ENCODE data around the gene IGFBPL1. TPM values are rescaled to one million over a fixed set of nuclear protein-coding genes. Genes with fewer than 3 reads are reported as not detected.

Gene IGFBPL1
- total and polyA plus RNA-seq, 2 of the 8 experiments (the other 6 are each of a cell fraction or from before 2014, with no cell fraction given): 31.3 to 33.8 TPM

DNA sequence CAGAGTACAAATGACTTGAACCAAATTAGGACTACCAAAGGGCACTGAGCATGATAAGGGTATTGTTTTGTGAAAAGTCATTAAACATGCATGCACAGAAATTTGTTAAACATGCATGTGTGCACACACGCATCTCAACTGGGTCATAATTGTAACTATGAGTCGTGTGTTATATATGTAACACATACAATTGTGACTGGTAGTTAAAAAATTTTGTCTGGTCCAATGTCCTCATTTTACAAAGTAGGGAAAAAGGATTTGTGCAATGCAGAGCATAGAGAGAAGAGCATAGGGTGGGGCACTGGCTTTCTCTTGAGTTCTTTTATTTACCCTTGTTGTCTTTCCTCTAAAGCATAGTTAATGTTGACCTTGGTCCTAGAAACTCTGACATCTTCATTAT lies 19.3 kb upstream of the IGFBPL1 start:
- Histone ChIP-seq H3K36me3 (ENCODE audit: control insufficient read depth in 2 of 4, insufficient read depth in 4 of 4, low read length in 3 of 4) (no peaks in the 10 kb centered on the region), H2AFZ (ENCODE audit: low read length) (no peak overlapping the region), H4K8ac (ENCODE audit: extremely low read depth, insufficient read depth, low read length) (no peak overlapping the region), H4K20me1 (replicated peaks in 1 of 2; ENCODE audit: control insufficient read depth in 1 of 2, insufficient read depth in 2 of 2, low read length in 2 of 2) (no peaks in the 10 kb centered on the region), H3K23ac (ENCODE audit: insufficient read length) (no peak overlapping the region), H3K9me3 (ENCODE audit: insufficient read depth in 2 of 2, low read depth in 1 of 2, low read length in 1 of 2) (no peaks in the 10 kb centered on the region), H3K9ac (replicated peaks in 1 of 4; ENCODE audit: extremely low read depth in 1 of 4, low read depth in 3 of 4, low read length in 3 of 4) (no peak overlapping the region), H2BK5ac (ENCODE audit: low read depth, low read length) (no peak overlapping the region), H2BK15ac (ENCODE audit: low read length) (no peak overlapping the region), H3K14ac (ENCODE audit: insufficient read length) (no peak overlapping the region), H4K91ac (replicated peaks; ENCODE audit: insufficient read length, low read length) (no peak overlapping the region), H3K23me2 (ENCODE audit: low read depth, low read length) (no peaks in the 10 kb centered on the region), H3K79me2 (ENCODE audit: control insufficient read depth in 1 of 2, insufficient read depth in 2 of 2, low read length in 2 of 2) (no peaks in the 10 kb centered on the region), H3K79me1 (ENCODE audit: low read depth, low read length) (no peaks in the 10 kb centered on the region), H3K27me3 (replicated peaks in 1 of 4; ENCODE audit: control insufficient read depth in 3 of 4, extremely low read depth in 1 of 4, insufficient read depth in 3 of 4, low read length in 3 of 4) (no peaks in the 10 kb centered on the region), H2BK120ac (replicated peaks; ENCODE audit: low read depth, low read length) (no peak overlapping the region), H3K4me1 (replicated peaks in 1 of 4; ENCODE audit: control insufficient read depth in 3 of 4, insufficient read depth in 4 of 4, low read length in 3 of 4) (no peaks in the 10 kb centered on the region), H3K27ac (ENCODE audit: low read depth, low read length) (no peak overlapping the region), H3K4ac (replicated peaks; ENCODE audit: insufficient read length, low read depth, low read length) (no peak overlapping the region), H3K56ac (replicated peaks; ENCODE audit: insufficient read length, low read depth, low read length) (no peak overlapping the region), H2BK12ac (ENCODE audit: low read depth, low read length) (no peak overlapping the region), H2BK20ac (ENCODE audit: low read length) (no peak overlapping the region), H3K4me2 (ENCODE audit: insufficient read depth in 1 of 2, low read depth in 2 of 2, low read length in 2 of 2) (no peak overlapping the region), H3K18ac (ENCODE audit: extremely low read depth, low read length) (no peak overlapping the region), H2AK5ac (ENCODE audit: low read depth, low read length) (no peak overlapping the region), H4K5ac (ENCODE audit: insufficient read length, low read depth, low read length) (no peak overlapping the region), H3K4me3 (ENCODE audit: extremely low read depth in 1 of 4, insufficient read depth in 2 of 4, low read depth in 3 of 4, low read length in 4 of 4) (no peak overlapping the region)
- no peak for DNase-seq (ENCODE audit: low read depth in 1 of 2, low spot score in 2 of 2)
- WGBS, 2 experiments (ENCODE audit: extremely low coverage in 1 of 2, insufficient coverage in 1 of 2, insufficient read length in 1 of 2, insufficient replicate concordance in 2 of 2, low coverage in 1 of 2, low lambda C conversion rate in 2 of 2, missing lambda C conversion rate in 1 of 2): 82% methylated on average over 2 of the region's 2 CpGs; no CpG with 5 or more reads in 1 of the 2 experiments
- CTCF ChIA-PET (ENCODE audit: partially characterized antibody): interaction anchor here (0.7 to 5.0 kb wide), 5 partner anchors 9 to 27 kb away, joined by 3 to 50 read pairs (median 3); no protein-coding TSS in a partner anchor
- POLR2A ChIA-PET (ENCODE audit: partially characterized antibody): no interaction called here
- no peak for FAIRE-seq
- TF ChIP-seq RAD21 (IDR thresholded peaks at IDR 0.05 in 1 of 2, conservative IDR thresholded peaks at IDR 0.05 in 1 of 2; ENCODE audit: low read depth in 2 of 2, low read length in 2 of 2) (no peak), EGR1 (IDR thresholded peaks at IDR 0.05; ENCODE audit: borderline replicate concordance, low read depth, low read length) (no peak), RXRA (IDR thresholded peaks at IDR 0.05; ENCODE audit: insufficient read depth, low read depth, low read length) (no peak), EZH2 (IDR thresholded peaks at IDR 0.05; ENCODE audit: low read depth, low read length, severe bottlenecking) (no peak), TBP (IDR thresholded peaks at IDR 0.05; ENCODE audit: low read depth, low read length) (no peak)

Data from H1 (cell line).